GM10266 (cell line): ENCODE results near the gene CCNY.

Experiments
- DNase-seq: peaks from one replicate; pipeline ENCODE4 v3.0.0; 2012; ENCODE audit errors: extremely low spot score
- CTCF ChIP-seq: IDR thresholded peaks from 2 replicates; pipeline ENCODE4 v1.5.1; 2012; ENCODE audit warnings: mild to moderate bottlenecking, low read depth; ENCODE audit not compliant: control insufficient read depth, insufficient read depth; ENCODE audit errors: missing control alignments

CCNY gene

GRCh38 chr10:35426657-35427056 is 90.3 kb downstream of the CCNY start:
- TF ChIP-seq CTCF: no peak
- DNase-seq: no peak

- TF ChIP-seq CTCF: no peak
- no peak for DNase-seq
These were observed 91.2 kb downstream of the CCNY start for GRCh38 chr10:35427543-35427942.

- DNase-seq: no peak
- no peak for TF ChIP-seq CTCF
These were observed 92.2 kb downstream of the CCNY start for GRCh38 chr10:35428521-35428920.

GRCh38 chr10:35432781-35433338 is 96.6 kb downstream of the CCNY start:
- TF ChIP-seq CTCF: no peak
- DNase-seq: no peak

GRCh38 chr10:35433851-35434426 is 97.6 kb downstream of the CCNY start:
- TF ChIP-seq CTCF: no peak
- DNase-seq: no peak

- no peak for DNase-seq
- TF ChIP-seq CTCF: no peak
These were observed 98.2 kb downstream of the CCNY start for GRCh38 chr10:35434533-35434932.

GRCh38 chr10:35435824-35436223 is 99.5 kb downstream of the CCNY start:
- TF ChIP-seq CTCF: no peak
- no peak for DNase-seq
